Cortex of kidney (tissue), 1 donor: ENCODE data around the gene CIB1.
A peak's percentile ranks its signal among the peaks of the same experiment; 100 is the strongest.
"Not testable (repeated sequence)": the region's sequence is repeated elsewhere in the genome, so short reads cannot be mapped to it uniquely, and the experiment has no call there.

ENCODE experiments used
- DNase-seq: peaks from one replicate; lab custom pipeline; 2025; lab: John Stamatoyannopoulos, UW

The CIB1 gene

GRCh38 chr15:90192961-90193786, 40.6 kb downstream of the CIB1 start:
- no peak for DNase-seq

GRCh38 chr15:90191794-90192509, 41.8 kb downstream of the CIB1 start:
- peak; percentile 23 for DNase-seq

DNA sequence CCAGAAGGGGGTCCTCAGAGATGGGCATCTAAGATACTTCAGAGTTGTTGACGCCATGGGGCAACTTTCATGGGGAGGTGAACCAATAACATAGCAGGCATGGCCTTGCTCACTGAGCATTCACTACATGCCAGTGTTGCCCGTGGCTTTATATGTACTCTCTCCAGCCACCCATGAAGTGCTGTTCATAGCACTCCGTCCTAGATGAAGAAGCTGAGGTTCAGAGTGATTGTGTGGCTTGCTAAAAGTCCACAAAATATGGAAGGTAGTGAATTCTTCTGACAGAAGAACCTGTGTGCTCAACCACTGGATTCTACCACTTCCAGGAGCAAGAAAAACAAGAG, 42.4 kb downstream of the CIB1 start:
- DNase-seq: no peak

- DNase-seq: no peak
Measured at GRCh38 chr15:90190606-90191343, 43.0 kb downstream of the CIB1 start.

- no peak for DNase-seq
Measured at GRCh38 chr15:90189781-90190467, 43.8 kb downstream of the CIB1 start.

DNA sequence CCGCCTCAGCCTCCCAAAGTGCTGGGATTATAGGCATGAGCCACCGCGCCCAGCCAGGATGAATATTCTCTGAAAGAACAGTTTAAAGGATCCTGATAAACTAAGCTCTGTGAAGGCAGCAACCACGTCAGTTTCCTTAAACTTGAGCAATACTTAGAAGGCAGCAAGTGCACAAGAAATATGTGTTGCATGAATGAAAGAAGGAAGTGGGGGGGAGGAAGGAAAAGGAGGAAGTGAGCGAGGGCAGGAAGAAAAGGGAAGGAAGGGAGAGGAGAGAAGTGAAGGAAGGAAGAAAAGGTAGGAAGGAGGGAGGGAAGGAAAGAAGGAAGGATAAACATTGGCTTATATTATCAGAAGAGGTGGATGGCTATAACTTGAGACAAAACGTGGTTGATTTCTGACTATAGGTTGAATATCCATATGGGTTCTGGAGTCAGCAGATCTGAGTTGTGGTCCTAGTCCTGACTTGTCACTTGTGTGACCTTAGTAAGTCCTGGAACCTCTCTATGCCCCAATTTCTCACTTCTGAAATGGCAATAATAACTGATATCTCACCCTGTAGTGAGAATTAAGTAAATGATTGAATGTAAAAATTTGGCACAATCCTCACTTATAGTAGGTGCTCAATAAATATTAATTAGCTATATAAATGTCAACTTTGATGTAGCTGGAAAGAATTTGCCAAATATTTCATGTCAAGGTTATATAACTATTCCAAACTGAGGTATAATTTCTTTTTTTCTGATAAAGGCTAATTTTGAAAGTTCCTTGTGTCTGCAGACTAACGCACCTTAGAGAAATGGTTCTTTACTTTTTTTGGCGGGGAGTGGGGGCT, 44.6 kb downstream of the CIB1 start:
- DNase-seq: no peak

- not testable (repeated sequence) for DNase-seq
Measured at GRCh38 chr15:90188065-90188464, 45.7 kb downstream of the CIB1 start.

DNA sequence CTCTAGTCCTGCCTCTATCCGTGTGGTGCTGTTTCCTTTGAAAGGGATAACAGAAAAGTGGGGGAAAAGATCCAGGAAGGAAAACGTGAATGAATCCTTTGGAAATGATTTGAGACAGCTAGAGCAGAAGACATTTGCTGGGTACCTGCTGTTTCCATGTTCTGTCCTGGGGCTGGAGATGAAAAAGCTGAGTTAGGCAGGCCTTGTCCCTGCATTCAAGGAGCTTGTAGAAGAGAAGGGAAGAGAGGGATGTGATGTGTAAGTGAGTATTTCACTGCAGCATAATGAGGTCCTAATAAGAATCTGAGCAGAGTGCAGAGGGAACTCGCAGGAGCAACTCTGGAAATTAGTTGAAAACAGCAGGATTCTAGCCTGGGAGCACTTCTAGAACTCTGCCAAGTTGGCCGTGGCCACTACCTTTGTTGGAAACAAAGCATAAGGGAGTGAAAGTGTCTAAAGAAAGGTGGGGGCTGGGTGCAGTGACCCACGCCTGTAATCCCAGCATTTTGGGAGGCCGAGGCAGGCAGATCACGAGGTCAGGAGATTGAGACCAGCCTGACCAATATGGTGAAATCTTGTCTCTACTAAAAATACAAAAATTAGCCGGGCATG, 46.4 kb downstream of the CIB1 start:
- no peak for DNase-seq

- peak; percentile 73 for DNase-seq
Measured at GRCh38 chr15:90184786-90185704, 48.7 kb downstream of the CIB1 start.

GRCh38 chr15:90184119-90184785, 49.5 kb downstream of the CIB1 start:
- DNase-seq: no peak

- DNase-seq: no peak
Measured at GRCh38 chr15:90181776-90182175, 52.0 kb downstream of the CIB1 start.
